Femur (tissue), 1 donor: Measurements from ENCODE around the gene PEAK1.
A peak's percentile ranks its signal among the peaks of the same experiment; 100 is the strongest.
"Not testable (repeated sequence)": the region's sequence is repeated elsewhere in the genome, so short reads cannot be mapped to it uniquely, and the experiment has no call there.

Source experiments
- DNase-seq: peaks from one replicate; pipeline ENCODE4 v3.0.0-alpha.2; 2017

The PEAK1 gene

DNA sequence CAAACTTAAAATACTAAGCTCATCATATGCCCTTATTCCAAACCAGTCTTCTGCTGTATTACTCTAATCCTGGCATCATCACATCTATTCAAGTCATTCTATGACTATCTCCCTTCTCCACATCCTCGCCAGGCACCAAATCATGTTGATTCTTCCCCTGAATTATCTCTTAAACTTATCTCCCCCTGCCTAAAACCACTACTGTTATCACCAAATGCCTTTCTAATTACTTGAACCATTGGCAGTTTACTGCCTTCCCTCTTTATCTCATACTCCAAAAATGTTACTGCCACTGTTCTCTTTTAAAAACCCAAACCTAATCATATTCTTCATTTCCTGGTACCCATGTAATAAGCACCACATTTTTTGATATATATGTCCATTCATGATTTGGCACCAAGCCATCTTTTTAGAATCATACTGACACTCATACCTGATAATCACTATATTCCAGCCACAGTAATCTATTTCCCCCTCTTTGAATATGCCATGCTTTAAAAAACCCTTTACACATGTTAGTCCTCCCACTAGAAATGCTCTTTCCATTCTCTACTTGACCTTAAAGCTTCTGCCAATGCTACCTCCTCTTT, 126.8 kb downstream of the PEAK1 start:
- no peak for DNase-seq

DNA sequence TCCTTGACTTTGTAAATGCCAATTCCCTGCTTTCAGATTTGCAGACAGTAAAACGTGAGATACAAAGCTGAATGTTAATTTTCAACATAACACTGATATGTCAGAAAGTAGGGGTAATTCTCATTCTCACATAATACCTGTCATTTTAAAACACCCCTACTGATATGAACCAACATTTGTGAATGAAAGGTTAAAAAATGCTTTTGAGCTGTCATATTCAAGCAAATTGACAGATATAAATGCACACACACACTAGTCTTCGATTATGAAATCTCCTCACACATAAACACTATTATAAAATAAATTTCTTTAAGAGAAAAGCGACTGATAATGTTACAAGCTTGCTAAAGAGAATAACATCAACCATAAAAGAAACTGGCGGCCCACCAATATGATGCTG, 128.8 kb downstream of the PEAK1 start:
- DNase-seq, result no peak

DNA sequence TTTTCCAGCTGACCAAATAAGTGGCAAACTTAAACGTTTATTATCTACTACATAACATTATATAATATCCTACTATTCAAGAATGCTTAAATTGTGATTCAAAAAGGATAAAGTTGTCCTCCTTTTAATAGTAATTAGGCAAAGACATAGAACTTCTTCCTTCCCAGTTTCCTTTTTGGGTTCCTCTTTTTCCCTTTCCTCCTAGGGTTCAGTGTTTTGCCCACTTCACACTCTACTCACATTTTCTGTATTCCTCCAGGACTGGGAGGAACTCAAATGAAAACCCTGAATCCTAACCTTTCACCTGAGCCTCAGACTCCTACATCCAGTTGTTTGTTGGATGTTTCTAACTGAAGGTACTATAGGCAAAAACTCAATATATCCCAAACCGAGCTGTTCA, 132.5 kb downstream of the PEAK1 start:
- DNase-seq, result no peak

DNA sequence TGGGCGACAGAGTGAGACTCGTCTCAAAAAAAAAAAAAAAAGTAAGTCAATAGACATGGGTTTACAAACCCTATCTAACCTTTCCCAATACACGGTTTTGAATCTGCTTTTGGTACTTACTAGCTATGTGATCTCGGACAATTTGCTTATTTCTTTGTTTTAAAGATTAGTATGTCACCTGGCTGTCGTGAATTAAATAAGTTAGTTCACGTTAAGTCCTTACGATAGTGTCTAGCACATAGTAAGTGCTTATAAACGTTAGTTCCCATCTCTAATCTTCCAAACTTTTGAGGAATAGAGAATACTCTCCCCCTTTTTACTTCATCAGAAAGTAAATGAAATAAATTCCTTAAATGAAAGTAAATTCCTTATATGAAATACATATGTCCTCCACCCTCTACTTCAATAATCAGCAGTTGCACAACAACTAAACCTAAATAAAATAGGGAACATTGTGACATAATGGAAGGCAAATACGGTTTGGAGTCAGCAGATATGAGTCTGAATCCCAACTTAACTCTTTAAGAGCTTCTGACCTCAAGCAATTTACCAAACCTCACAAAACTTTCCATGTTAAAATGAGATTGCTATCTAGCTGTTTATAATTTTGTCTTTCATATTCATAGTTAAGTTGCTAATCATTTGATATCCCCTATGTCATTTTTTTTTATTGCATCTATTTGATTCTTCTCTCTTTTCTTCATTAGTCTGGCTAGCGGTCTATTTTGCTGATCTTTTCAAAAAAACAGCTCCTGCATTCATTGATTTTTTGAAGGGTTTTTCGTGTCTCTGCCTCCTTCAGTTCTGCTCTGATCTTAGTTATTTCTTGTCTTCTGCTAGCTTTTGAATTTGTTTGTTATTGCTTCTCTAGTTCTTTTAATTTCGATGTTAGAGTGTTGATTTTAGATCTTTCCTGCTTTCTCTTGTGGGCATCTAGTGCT, 134.6 kb downstream of the PEAK1 start:
- no peak for DNase-seq

DNA sequence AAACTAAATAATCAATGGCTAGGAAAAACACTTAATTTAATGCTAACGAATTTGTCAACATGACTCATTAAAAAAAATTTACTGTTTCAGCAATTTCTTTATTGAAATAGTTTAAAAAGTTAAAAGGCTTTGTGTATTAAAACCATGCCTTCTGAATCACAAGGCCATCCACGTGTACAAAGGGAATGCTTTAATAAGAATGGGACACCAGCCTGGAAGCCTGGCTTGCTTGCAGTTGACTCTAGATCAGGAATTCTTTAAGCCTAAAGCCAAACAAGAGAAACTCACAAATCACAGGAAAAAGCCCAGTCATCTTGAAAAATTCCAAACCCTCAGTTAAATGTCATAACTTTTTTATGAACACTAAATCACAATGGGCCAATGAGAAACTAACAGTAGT, 137.6 kb downstream of the PEAK1 start:
- DNase-seq, result peak; percentile 64

DNA sequence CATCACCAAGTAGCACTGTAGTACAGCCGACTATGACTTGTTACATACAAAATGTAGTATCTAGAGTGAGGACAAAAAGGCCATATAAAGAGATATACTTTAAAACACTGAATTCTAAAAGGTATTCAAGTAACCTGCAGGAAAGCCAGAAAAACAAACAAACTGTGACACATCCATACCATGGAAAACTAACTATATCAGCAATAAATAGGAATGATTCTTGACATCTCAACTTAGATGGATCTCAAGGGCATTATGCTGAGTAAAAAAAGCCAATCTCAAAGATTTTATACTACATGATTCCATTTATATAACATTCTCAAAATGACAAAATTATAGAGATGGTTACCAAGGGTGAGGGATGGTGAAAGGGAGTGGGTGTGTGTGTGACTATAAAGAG, 143.0 kb downstream of the PEAK1 start:
- DNase-seq, result no peak

DNA sequence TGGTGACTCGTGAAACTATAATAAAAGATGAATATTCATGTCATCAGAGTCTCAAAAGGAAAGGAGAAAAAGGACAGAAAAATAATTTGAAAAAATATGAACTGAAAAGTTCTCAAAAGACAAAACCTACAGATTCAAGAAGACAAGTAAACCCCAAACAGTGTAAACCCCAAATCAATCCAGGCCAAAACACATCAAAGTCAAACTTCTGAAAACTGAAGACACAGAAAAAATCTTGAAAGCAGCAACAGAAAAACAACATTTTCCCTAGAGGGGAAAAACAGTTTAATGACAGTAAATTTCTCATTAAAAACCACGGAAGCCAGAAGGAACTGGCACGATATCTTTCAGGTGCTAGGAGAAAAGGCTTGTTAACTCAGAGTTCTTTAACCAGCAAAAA, 143.8 kb downstream of the PEAK1 start:
- no peak for DNase-seq

DNA sequence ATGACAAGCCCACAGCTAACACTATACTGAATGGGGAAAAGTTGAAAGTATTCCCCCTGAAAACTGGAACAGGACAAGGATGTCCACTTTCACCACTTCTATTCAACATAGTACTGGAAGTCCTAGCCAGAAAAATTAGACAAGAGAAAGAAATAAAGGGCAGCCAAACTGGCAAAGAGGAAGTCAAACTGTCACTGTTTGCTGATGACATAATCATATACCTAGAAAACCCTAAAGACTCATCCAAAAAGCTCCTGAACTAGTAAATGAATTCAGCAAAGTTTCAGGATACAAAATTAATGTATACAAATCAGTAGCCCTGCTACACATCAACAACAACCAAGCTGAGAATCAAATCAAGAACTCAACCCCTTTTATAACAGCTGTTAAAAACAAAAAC, 146.8 kb downstream of the PEAK1 start:
- DNase-seq, result not testable (repeated sequence)

DNA sequence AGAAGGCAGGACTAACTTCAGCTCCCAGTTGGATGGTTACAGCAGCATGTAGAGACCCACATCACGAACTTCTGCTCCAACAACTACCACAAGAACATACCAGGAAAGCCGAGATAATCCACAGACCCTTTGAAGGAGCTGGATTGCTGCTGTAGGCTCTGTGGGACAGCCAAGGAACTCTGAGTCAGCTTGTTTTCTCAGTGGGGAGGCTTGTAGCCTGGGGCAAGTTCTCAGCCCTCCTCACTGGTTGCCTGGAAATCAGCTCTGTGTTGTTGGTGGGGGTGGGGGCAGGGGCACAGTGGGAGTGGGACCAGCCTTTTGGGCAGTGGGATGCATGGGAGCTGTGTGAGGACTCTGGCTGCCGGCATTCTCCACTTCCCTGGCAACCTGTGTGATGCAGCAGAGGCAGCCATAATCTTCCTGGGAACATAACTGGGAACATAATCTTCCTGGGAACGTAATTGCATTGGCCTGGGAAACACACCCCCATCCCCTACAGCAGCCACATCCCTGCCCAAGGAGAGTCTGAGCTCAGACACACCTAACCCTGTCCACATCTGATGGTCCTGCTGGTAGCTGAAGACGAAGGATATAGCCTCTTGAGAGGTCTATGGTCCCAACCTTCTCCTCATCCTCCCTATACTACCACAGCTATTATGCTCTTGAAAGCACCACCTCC, 153.1 kb downstream of the PEAK1 start:
- DNase-seq, result no peak

DNA sequence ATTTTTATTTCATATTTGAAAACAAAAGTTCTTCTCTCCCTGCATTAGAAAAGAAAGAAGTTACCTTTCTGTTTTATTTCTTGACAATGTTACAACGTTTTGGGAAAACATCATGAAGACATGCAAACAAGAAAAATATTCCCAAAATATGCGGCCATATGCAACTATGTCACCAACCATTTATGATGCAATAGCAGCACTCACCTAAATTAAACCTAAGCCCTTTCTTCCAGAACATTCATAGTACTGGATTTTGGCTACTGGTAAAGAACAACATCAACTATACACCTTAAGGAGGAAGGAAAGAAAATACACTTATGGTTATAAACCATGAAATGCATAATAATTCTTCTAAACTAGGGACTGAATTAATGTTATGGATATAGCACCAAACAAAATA, 164.5 kb downstream of the PEAK1 start:
- DNase-seq, result no peak

DNA sequence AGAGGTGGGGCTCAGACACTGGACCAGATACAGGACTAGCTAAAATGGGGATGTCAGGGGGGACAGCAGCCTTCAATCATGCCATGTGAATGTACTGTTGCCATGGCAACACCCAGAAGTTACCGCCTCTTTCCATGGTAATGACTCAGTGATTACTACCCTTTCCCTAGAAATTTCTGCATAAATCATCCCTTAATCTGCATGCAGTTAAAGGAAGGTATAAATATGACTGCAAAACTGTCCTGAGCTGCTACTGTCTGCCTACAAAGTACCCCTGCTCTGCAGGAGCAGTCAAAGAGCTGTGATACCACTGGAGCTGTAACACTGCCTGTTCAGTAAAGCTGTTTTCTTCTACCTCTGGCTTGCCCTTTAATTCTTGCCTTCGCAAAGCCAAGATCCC, 168.2 kb downstream of the PEAK1 start:
- DNase-seq, result no peak

DNA sequence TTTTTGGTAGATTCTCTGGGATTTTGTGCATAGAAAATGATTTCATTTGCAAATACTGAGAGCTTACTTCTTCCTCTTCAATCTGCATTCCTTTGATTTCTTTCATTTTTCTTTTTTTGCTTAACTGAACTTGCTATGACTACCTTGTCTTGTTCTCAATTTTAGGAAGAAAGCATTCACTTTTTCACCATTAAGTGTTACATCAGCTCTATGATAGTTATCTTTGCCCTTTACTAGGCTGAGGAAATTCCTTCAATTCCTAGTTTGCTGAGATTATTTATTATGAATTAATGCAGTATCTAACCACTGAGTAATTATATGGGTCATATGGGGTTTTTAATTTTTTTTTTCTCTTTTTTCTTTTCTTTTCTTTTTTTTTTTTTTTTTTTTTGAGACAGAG, 172.8 kb downstream of the PEAK1 start:
- no peak for DNase-seq

DNA sequence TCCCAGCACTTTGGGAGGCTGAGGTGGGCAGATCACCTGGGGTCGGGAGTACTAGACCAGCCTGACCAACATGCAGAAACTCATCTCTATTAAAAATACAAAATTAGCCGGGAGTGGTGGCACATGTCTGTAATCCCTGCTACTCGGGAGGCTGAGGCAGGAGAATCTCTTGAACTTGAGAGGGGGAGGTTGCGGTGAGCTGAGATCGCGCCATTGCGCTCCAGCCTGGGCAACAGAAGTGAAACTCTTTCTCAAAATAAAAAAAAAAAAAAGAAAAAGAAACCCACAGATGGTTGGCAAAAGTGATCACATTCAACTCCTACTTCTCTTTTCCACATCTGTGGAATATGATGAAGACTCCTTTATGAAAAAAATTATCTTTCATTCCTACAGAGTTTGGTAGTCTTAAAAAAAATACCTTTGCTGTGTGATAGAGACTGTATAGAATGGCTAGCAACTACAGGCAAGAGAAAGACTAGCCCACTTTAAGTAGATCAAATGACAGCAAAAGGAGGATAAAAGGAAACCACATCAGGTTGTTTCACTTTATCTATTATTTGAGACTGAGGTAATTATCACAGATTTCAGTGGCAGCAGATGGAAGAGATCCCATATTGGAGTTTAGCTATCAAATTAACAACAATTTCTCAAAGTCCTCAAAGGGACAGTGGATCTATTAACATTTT, 176.0 kb downstream of the PEAK1 start:
- DNase-seq, result no peak

DNA sequence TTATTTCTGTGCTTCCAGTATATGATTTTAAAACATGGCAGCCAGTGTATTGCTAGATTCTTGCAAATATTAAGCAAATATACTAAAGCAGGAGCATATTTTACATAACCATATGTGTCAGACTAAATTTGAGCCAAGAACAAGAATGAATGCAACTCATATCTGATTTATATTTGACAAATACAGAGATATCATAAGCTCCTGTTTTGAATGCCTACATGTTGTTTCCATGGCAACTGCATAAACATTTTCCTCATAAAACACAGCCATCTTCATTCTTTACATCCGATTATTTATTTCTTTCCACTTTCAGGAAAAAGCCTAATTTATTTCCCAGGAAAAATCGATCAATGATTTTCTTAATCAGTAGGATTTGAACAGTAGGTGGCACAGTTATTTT, 176.8 kb downstream of the PEAK1 start:
- DNase-seq, result no peak

DNA sequence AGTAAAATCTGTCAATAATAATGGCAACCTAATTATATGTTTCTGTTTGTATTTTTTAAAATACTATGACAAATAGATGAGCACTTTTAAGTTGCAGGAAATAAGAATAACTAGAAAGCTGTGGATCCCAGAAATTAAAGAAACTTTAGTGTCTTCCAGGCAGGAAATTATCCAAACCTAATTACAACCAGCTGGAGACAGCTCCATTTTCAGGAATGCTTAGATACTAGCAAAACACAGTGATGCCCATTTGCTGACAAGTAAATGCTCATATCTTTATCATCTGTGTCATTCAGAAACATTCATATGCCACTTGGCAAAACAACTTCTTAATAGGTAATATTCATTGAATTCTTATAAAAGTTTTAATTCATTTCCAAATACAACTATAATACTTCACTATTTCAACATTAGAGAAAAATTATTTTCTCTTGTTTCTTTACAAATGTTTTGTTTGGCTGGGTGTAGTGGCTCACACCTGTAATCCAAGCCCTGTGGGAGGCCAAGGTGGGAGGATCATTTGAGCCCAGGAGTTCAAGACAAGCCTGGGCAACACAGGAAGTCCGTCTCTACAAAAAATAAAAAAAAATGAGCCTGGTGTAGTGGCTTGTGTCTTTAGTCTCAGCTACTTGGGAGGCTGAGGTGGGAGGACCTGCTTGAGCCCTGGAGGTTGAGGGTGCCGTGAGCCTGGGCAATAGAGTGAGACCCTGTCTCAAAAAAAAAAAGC, 179.9 kb downstream of the PEAK1 start:
- DNase-seq, result no peak

DNA sequence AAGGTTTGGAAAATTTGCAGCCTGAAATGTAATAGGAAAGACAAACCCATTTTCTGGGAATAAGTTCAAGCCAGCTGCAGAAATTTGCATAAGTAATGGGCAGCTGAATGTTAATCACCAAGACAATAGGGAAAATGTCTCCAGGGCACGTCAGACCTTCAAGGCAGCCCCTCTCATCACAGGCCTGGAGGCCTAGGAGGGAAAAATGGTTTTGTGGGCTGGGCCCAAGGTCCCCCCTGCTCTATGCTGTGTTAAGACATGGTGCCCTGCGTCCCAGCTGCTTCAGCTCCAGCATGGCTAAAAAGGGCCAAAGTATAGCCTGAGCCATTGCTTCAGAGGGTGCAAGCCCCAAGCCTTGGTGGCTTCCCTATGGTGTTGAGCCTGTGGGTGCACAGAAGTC, 184.3 kb downstream of the PEAK1 start:
- no peak for DNase-seq

DNA sequence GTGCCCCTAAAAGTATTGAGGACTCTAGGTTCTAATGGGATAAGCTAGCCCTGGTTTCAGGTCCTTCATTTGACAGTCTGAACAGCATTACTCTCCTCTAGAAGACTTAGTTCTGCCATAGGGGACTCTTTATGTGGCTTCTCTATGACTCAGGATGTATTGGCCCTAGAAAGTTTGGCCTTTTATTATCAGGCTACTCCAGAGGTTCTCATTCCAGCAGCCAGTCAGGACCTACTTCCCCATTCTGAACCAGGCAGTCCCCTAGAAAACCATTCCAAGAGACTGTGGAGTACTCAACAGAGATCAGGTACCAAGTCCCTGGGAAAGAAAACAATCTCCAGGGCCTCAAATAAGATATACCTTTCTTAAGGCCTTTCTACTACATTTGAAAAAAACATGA, 191.1 kb downstream of the PEAK1 start:
- no peak for DNase-seq

DNA sequence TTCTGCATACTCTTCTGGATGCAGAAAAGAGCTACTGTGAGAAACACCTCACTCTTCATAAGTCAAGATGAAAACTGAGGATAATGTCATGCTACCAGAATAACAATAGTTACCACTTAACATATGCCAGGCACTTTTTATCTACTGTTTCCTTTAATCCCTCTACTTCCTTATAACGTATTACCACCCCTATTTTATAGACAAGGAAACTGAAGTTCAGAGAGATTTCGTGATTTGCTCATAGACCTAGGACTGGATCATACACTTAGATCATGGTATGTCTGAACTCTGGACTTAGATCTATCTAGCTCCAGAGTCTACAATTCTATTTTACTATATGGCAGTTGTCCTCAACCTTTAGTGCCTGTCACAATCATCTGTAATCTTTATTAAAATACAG, 193.3 kb downstream of the PEAK1 start:
- no peak for DNase-seq

DNA sequence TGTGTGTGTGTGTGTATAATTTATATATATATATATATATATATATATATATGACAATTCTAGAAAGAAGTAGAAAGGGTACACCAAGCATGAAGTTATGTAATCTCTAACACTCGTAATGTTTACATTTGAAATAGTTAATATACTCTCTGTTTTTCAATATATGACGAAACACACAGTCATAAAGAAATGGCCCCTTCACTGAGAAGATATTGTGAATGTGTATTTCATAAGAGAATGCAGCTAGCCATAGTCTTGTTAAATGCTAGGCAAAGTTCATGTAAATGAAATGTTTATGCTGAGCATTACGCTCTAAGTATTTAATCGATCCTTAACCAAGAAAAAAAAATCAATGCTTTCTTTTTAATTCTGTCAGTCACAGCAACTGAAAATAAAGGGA, 194.3 kb downstream of the PEAK1 start:
- DNase-seq, result no peak

DNA sequence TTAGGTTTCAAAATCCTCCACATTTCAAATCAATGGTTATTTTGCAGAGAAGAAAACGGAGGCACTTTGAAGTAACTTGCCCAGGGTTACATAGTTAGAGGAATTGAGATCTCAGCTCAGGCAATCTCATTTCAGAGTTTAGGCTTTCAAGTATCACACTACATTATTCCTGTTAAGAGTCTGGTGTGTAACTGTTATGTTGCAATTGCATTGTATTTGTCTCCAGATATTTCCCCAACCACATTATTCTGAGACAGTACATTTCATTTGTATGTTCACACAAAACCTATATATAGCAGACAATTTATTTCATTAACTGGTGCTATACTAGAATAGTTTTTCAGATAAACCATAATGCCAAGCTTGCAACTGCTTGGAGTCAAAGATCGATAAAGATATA, 194.8 kb downstream of the PEAK1 start:
- no peak for DNase-seq

DNA sequence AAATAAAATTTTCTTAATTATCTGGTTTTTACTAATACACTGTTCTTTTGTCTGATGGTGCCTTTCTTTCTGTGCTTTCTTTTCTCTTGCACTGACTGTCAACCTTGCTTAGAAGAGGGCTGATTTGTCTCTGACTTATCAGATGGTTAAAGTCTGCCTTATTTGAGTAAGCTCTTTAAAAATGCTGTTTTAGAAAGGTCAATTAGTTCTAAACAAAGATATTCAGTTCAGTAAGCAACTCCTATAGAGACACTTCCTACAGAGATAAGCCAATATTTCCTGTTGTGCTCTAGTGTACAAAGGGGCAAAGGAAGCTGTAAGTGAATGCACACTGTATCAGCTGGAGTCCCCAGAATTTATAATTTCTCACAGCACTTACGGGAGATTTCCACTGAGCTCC, 195.6 kb downstream of the PEAK1 start:
- DNase-seq, result no peak

DNA sequence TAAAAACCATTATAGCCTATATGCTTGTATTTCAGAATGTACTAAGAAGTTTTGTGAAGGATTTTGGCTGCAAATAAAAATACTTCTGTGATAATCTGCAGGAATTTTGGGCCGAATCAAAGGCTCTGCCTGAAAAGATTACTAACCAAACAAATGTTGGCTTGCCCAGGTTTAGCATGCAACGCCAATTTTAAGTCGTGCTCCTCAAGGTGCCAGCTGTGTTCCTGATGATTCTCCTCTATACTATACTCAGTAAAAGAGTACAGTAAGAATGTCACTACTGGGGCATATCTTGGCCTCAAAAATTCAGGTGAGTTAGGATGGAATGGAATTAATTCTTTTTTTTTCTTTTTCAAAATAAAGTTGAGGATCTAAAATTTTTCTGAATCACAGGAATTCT, 198.2 kb downstream of the PEAK1 start:
- no peak for DNase-seq

DNA sequence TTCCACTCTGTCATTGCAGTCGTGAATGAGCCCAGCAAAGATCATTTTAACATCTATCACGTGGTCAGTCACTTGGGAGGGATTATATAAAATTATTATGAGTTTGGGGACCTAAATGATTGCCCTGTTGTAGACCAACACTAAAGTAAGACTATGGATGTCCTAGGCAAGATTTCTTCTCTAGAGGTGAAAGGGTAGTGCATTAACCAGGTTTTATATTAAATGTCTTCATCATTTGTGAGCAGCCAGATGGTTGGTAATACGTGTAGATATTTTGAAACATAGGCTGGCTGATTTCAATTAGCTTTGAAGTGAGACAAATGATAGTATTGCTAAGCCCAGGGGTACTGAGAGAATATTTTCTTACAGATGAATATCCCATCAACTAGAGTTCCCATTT, 198.7 kb downstream of the PEAK1 start:
- no peak for DNase-seq
